DOHH2 (cell line): ENCODE results near the gene TF.

Experiments
- CTCF ChIP-seq: fragments of 200-600 bp; sonication (generic); IDR thresholded peaks from one replicate; pipeline ENCODE4 v1.5.1; 2014; ENCODE audit warnings: antibody characterized with exemption, mild to moderate bottlenecking, low read depth, low read length; ENCODE audit not compliant: poor library complexity, severe bottlenecking
- EZH2phosphoT487 ChIP-seq: fragments of 200-600 bp; sonication (generic); IDR thresholded peaks from 2 replicates; pipeline ENCODE4 v1.6.1; 2017; ENCODE audit warnings: borderline replicate concordance, mild to moderate bottlenecking, antibody characterized with exemption, low read length, moderate library complexity, mixed read lengths

- TF ChIP-seq CTCF (no peak), EZH2phosphoT487 (no peak)
Observed at GRCh38 chr3:133799794-133800585, 53.8 kb downstream of the TF start.
